OCI-LY7 (cell line): ENCODE measurements around the gene SESN3. TPM values are rescaled to one million over a fixed set of nuclear protein-coding genes. Genes with fewer than 3 reads are reported as not detected.

ENCODE experiments used
- BruUV-seq: library from RNA; stranded (reverse); fragments of 400-500 nt; replicated peaks from 2 replicates; lab custom pipeline; 2021; lab: Mats Ljungman, UMichigan
- CTCF ChIA-PET: fragments of 300-600 bp; sonication (Branson Sonifier 250); formaldehyde crosslinking; loops from one replicate; lab custom pipeline; 2022; ENCODE audit warnings: antibody characterized with exemption; ENCODE audit not compliant: unreplicated experiment; lab: Charles Lee
- POLR2A ChIA-PET: fragments of 300-600 bp; sonication (Branson Sonifier 250); formaldehyde crosslinking; loops from one replicate; lab custom pipeline; 2022; ENCODE audit warnings: antibody characterized with exemption; lab: Charles Lee
- DNase-seq: peaks from one replicate; pipeline ENCODE4 v3.0.0-alpha.2; 2015; ENCODE audit warnings: low spot score
- H2AFZ ChIP-seq: fragments of 200-600 bp; sonication (generic), shearing (Covaris generic); 2 replicates; pipeline ENCODE4 v1.6.1; 2014; ENCODE audit warnings: mild to moderate bottlenecking, antibody characterized with exemption, low read length, moderate library complexity
- H3K27ac ChIP-seq: fragments of 200-600 bp; sonication (generic); 2 replicates; pipeline ENCODE4 v1.5.1; 2014; ENCODE audit warnings: mixed run types, low read depth, mild to moderate bottlenecking, moderate library complexity, low read length, inconsistent platforms; ENCODE audit not compliant: poor library complexity, severe bottlenecking
- H3K36me3 ChIP-seq: fragments of 200-600 bp; sonication (generic); 2 replicates; pipeline ENCODE4 v1.6.1; 2014; ENCODE audit warnings: mild to moderate bottlenecking, antibody characterized with exemption, low read length, moderate library complexity, mixed read lengths; ENCODE audit not compliant: insufficient read depth
- H3K4me1 ChIP-seq: fragments of 200-600 bp; sonication (generic); 2 replicates; pipeline ENCODE4 v1.5.1; 2014; ENCODE audit warnings: mild to moderate bottlenecking, low read length; ENCODE audit not compliant: insufficient read depth, poor library complexity, severe bottlenecking
- H3K4me2 ChIP-seq: fragments of 200-600 bp; sonication (generic); 2 replicates; pipeline ENCODE4 v1.6.1; 2014; ENCODE audit warnings: mild to moderate bottlenecking, low read length
- H3K4me3 ChIP-seq: fragments of 200-600 bp; sonication (generic); 2 replicates; pipeline ENCODE4 v1.5.1; 2014; ENCODE audit warnings: mild to moderate bottlenecking, low read depth, low read length; ENCODE audit not compliant: poor library complexity, severe bottlenecking
- H3K79me2 ChIP-seq: fragments of 200-600 bp; sonication (generic); 2 replicates; pipeline ENCODE4 v1.6.1; 2016; ENCODE audit warnings: low read depth, mild to moderate bottlenecking, low read length, moderate library complexity, mixed read lengths; ENCODE audit not compliant: insufficient read depth
- H3K9me2 ChIP-seq: fragments of 200-600 bp; sonication (generic); 2 replicates; pipeline ENCODE4 v1.6.1; 2016; ENCODE audit warnings: mild to moderate bottlenecking, low read length, mixed read lengths; ENCODE audit not compliant: insufficient read depth
- H3K9me3 ChIP-seq: fragments of 200-600 bp; sonication (generic); 2 replicates; pipeline ENCODE4 v1.6.1; 2014; ENCODE audit warnings: mild to moderate bottlenecking, mixed run types, low read length, mixed read lengths
- H4K20me1 ChIP-seq: fragments of 200-600 bp; sonication (generic); 2 replicates; pipeline ENCODE4 v1.6.1; 2014; ENCODE audit warnings: mild to moderate bottlenecking, antibody characterized with exemption, low read length, moderate library complexity, mixed read lengths; ENCODE audit not compliant: insufficient read depth
- EZH2phosphoT487 ChIP-seq: fragments of 200-600 bp; sonication (generic); IDR thresholded peaks from 2 replicates; pipeline ENCODE4 v1.6.1; 2018; ENCODE audit warnings: low read depth, borderline replicate concordance, mild to moderate bottlenecking, mixed run types, antibody characterized with exemption, low read length, moderate library complexity, mixed read lengths
- intact Hi-C: fragments of 100-400 bp; cut with micrococcal nuclease; formaldehyde crosslinking; loops from one replicate; pipeline ENCODE4 v1.10.0; 2022; ENCODE audit not compliant: unreplicated experiment
- total RNA-seq, 2 experiments: library from RNA; depleted of rRNA in 1 of 2; stranded (reverse); fragments of >200 nt in 1 of 2; shearing (Covaris generic) in 1 of 2; gene quantifications; 2 replicates each; pipeline ENCODE4 v1.2.3, GENCODE V29; 2014 to 2022
- TF ChIP-seq, protein P1 (sequence below): fragments of 200-600 bp; sonication (generic); conservative IDR thresholded peaks from 2 replicates; pipeline ENCODE4 v1.5.1; 2014; ENCODE audit warnings: mild to moderate bottlenecking, antibody characterized with exemption, low read length, moderate library complexity, mixed read lengths

Gene SESN3
- total RNA-seq, 2 experiments from 2014 or later, result 4.4 to 9.6 TPM

DNA sequence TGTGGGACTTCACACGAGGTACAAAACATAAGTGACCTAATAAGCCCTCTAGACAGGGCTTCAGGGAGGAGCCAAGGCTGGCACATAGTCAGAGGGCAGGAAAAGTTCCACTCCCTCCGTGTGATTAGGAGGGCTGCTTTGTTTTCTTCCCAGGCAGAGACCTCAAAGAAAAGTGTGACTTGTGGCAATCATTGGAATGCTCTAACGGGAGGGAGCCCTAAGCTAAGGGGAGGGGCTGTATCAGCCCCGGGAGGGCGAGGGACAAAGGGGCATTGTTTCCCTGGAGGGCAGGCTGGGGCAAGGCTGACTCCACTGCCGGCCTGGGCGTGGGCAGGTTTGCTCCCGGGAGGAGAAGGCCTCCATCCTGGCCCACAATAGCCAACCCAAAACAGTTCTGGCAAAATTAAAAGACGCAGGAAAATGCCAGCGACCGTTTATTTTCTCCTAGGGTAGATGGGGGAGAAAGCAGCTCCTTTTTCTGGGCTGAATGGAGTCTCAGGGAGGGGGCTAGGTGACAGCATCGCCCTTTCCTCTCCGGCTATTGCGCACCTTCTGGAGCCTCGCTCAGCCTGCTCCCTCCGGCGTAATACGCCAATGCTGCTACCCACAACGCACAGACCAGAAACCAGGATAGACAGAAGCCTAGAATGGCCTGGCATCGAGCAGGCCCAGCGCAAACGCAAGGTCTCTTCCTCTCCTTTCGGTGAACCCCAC lies 81.2 kb downstream of the SESN3 start:
- Histone ChIP-seq H3K4me2 (no peak overlapping the region), H3K4me1 (peaks cover 26% of the 10 kb centered on the region), H4K20me1 (no peaks in the 10 kb centered on the region), H3K36me3 (no peaks in the 10 kb centered on the region), H3K9me3 (no peaks in the 10 kb centered on the region), H3K9me2 (no peaks in the 10 kb centered on the region), H3K79me2 (no peaks in the 10 kb centered on the region), H2AFZ (no peak overlapping the region), H3K27ac (no peak overlapping the region), H3K4me3 (no peak overlapping the region)
- DNase-seq, result no peak
- TF ChIP-seq, protein P1, sequence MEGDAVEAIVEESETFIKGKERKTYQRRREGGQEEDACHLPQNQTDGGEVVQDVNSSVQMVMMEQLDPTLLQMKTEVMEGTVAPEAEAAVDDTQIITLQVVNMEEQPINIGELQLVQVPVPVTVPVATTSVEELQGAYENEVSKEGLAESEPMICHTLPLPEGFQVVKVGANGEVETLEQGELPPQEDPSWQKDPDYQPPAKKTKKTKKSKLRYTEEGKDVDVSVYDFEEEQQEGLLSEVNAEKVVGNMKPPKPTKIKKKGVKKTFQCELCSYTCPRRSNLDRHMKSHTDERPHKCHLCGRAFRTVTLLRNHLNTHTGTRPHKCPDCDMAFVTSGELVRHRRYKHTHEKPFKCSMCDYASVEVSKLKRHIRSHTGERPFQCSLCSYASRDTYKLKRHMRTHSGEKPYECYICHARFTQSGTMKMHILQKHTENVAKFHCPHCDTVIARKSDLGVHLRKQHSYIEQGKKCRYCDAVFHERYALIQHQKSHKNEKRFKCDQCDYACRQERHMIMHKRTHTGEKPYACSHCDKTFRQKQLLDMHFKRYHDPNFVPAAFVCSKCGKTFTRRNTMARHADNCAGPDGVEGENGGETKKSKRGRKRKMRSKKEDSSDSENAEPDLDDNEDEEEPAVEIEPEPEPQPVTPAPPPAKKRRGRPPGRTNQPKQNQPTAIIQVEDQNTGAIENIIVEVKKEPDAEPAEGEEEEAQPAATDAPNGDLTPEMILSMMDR, result no peak
- TF ChIP-seq EZH2phosphoT487, result no peak
- ChIA-PET POLR2A (interaction anchor here (1.7 kb wide), 1 partner anchor 81 kb away, joined by 5 read pairs; no protein-coding TSS in a partner anchor), CTCF (no interaction called here)
- intact Hi-C loops, result loop anchor here (5.0 kb wide), 4 partner anchors 147 to 1277 kb away; no protein-coding TSS in a partner anchor
- no TSS peak for BruUV-seq

DNA sequence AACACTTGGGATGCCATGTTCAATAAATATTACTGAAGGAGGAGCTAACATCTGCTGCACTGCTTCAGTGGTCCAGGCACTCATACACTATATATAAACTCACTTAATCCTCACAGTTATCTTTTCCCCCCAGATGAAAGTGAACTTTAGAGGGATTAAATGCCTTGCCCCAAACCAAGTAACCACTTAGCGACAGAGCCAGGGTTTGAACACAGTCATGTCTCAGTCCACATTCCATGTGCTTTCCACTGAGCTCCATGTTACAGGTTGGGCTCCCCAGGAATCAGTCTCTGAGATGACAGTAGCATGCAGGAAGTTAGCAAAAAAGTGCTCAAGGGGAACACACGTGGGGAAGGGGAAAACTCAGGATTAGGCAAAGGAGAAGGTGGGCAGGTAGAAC lies 82.1 kb downstream of the SESN3 start:
- H3K36me3 ChIP-seq, result no peaks in the 10 kb centered on the region
- no peak overlapping the region for H3K4me2 ChIP-seq
- BruUV-seq, result no TSS peak
- no peak for DNase-seq
- H3K4me3 ChIP-seq, result no peak overlapping the region
- ChIA-PET CTCF (no interaction called here), POLR2A (interaction anchor here (1.7 kb wide), 1 partner anchor 81 kb away, joined by 5 read pairs; no protein-coding TSS in a partner anchor)
- no peaks in the 10 kb centered on the region for H3K9me3 ChIP-seq
- H3K79me2 ChIP-seq, result no peaks in the 10 kb centered on the region
- intact Hi-C loops, result no loop called here
- H3K9me2 ChIP-seq, result no peaks in the 10 kb centered on the region
- TF ChIP-seq, protein P1, result no peak
- no peak for TF ChIP-seq EZH2phosphoT487
- no peaks in the 10 kb centered on the region for H4K20me1 ChIP-seq
- no peak overlapping the region for H2AFZ ChIP-seq
- no peak overlapping the region for H3K27ac ChIP-seq
- H3K4me1 ChIP-seq, result peaks cover 21% of the 10 kb centered on the region

DNA sequence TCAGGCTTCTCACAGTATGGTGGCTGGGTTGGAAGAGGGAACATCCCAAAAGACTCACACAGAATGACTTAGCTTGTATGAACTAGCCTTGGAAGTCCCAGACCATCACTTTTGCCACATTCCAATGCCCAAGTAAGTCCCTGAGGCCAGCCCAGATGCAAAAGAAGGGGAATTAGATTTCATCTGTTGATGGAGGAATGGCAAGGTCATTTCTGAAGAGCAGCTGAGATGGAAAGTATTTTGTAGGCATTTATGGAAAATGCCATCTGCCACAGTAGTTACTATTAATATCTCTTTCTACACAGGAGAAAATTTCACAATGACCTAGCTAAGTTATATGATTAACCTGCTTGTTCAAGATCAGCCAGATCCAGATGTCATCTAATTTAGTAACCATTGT lies 82.6 kb downstream of the SESN3 start:
- no peak overlapping the region for H2AFZ ChIP-seq
- H3K36me3 ChIP-seq, result no peaks in the 10 kb centered on the region
- ChIA-PET CTCF (interaction anchor here (0.6 kb wide), 1 partner anchor 11 kb away, joined by 3 read pairs; no protein-coding TSS in a partner anchor), POLR2A (no interaction called here)
- H4K20me1 ChIP-seq, result no peaks in the 10 kb centered on the region
- TF ChIP-seq, protein P1, result no peak
- no peak for TF ChIP-seq EZH2phosphoT487
- no peaks in the 10 kb centered on the region for H3K9me3 ChIP-seq
- intact Hi-C loops, result no loop called here
- H3K27ac ChIP-seq, result no peak overlapping the region
- no peak for DNase-seq
- peaks cover 16% of the 10 kb centered on the region for H3K4me1 ChIP-seq
- H3K4me3 ChIP-seq, result no peak overlapping the region
- H3K9me2 ChIP-seq, result no peaks in the 10 kb centered on the region
- H3K79me2 ChIP-seq, result no peaks in the 10 kb centered on the region
- no TSS peak for BruUV-seq
- no peak overlapping the region for H3K4me2 ChIP-seq
